CD4-positive, alpha-beta memory T cell (primary cell): ENCODE results near the gene PDE6A. TPM values are rescaled to one million over a fixed set of nuclear protein-coding genes. Genes with fewer than 3 reads are reported as not detected.

Experiments
- CTCF ChIA-PET: fragments of 350-600 bp; sonication (Branson Sonifier 250); formaldehyde crosslinking; loops from one replicate; lab custom pipeline; 2021; ENCODE audit warnings: inconsistent platforms; ENCODE audit not compliant: partially characterized antibody; lab: Charles Lee
- POLR2A ChIA-PET: fragments of 350-600 bp; sonication (Branson Sonifier 250); formaldehyde crosslinking; loops from one replicate; lab custom pipeline; 2021; ENCODE audit not compliant: partially characterized antibody; lab: Charles Lee
- DNase-seq, 5 donors: peaks; one replicate each; pipeline versions ENCODE4 v3.0.0 to v3.0.0-alpha.2; 2020 to 2022; ENCODE audit warnings: mixed read lengths in 1 of 5
- H3K27ac ChIP-seq: one replicate; pipeline ENCODE4 v1.7.0; 2013; ENCODE audit warnings: low read depth, low read length
- H3K27me3 ChIP-seq: 2 replicates; pipeline ENCODE4 v1.7.0; 2013; ENCODE audit warnings: mild to moderate bottlenecking, low read length, moderate library complexity; ENCODE audit not compliant: insufficient read depth
- H3K36me3 ChIP-seq: 2 replicates; pipeline ENCODE4 v1.7.0; 2013; ENCODE audit warnings: mild to moderate bottlenecking, low read length, moderate library complexity; ENCODE audit not compliant: insufficient read depth
- H3K4me1 ChIP-seq: 2 replicates; pipeline ENCODE4 v1.7.0; 2013; ENCODE audit warnings: mild to moderate bottlenecking, low read length, moderate library complexity; ENCODE audit not compliant: insufficient read depth
- H3K4me3 ChIP-seq, 2 donors: one replicate each; pipeline ENCODE4 v1.7.0; 2013; ENCODE audit warnings: low read length in 2 of 2, mild to moderate bottlenecking in 1 of 2
- H3K9me3 ChIP-seq, 2 donors: one replicate each; pipeline ENCODE4 v1.7.0; 2013; ENCODE audit warnings: low read length in 2 of 2, control low read depth in 1 of 2; ENCODE audit not compliant: control insufficient read depth in 1 of 2
- H3K27ac Mint-ChIP-seq, 7 donors: one replicate each; pipeline ENCODE4 v1.8.0; 2020 to 2021; ENCODE audit warnings: mixed read lengths in 7 of 7, mild to moderate bottlenecking in 6 of 7, inconsistent platforms in 3 of 7, moderate library complexity in 3 of 7
- H3K27me3 Mint-ChIP-seq, 2 donors: one replicate each; pipeline ENCODE4 v1.8.0; 2020 to 2021; ENCODE audit warnings: mixed read lengths in 2 of 2
- H3K36me3 Mint-ChIP-seq, 2 donors: one replicate each; pipeline ENCODE4 v1.8.0; 2020 to 2021; ENCODE audit warnings: mixed read lengths in 2 of 2, inconsistent platforms in 1 of 2, mild to moderate bottlenecking in 1 of 2
- H3K4me1 Mint-ChIP-seq, 4 donors: one replicate each; pipeline ENCODE4 v1.8.0; 2020 to 2021; ENCODE audit warnings: mixed read lengths in 4 of 4, mild to moderate bottlenecking in 1 of 4
- H3K4me3 Mint-ChIP-seq, 8 donors: one replicate each; pipeline ENCODE4 v1.8.0; 2020 to 2021; ENCODE audit warnings: mixed read lengths in 8 of 8, mild to moderate bottlenecking in 7 of 8, moderate library complexity in 6 of 8, inconsistent platforms in 3 of 8
- H3K9me3 Mint-ChIP-seq, 8 donors: one replicate each; pipeline ENCODE4 v1.8.0; 2020 to 2021; ENCODE audit warnings: mixed read lengths in 8 of 8, mild to moderate bottlenecking in 5 of 8, inconsistent platforms in 3 of 8, moderate library complexity in 1 of 8
- intact Hi-C: fragments of 100-400 bp; cut with micrococcal nuclease; formaldehyde crosslinking; loops from one replicate; pipeline ENCODE4 v1.15.1; 2023
- polyA plus RNA-seq, 2 donors: library from polyadenylated mRNA; unstranded; fragments of 300-500 nt; fragmentation: Illumina TruSeq; gene quantifications; one replicate each; pipeline ENCODE4 v1.2.3, GENCODE V29; 2021
- total RNA-seq, 2 experiments: library from RNA; stranded (reverse); gene quantifications; one replicate each; pipeline ENCODE4 v1.2.3, GENCODE V29; 2021

The PDE6A gene
- total and polyA plus RNA-seq, 4 experiments from 2014 or later = not detected

DNA sequence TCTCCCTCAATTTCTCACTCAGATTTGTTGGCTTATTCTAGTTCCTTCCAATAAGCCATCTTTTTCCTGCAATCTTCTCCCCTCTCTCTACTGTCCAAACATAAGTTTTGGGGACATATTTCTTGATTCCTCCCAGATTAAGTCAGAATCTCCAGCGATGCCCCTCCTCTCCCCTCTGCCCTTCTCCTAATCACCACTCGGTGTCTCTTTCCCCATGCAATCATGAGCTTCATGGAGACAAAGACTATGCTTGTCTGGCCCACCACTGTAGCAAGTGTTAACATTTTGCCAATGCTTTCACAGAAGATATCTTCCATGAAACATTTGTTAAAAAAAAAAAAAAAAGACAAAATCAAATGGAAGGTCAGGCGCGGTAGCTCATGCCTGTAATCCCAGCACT is 42.4 kb downstream of the PDE6A start:
- H3K4me3 Mint-ChIP-seq = no peak overlapping the region
- no peaks in the 10 kb centered on the region for H3K9me3 Mint-ChIP-seq
- Histone ChIP-seq H3K4me1 (no peaks in the 10 kb centered on the region), H3K4me3 (no peak overlapping the region), H3K9me3 (no peaks in the 10 kb centered on the region), H3K27me3 (no peaks in the 10 kb centered on the region), H3K27ac (no peak overlapping the region), H3K36me3 (no peaks in the 10 kb centered on the region)
- peaks cover 0 to 2% (median 0%) of the 10 kb centered on the region in 4 donors for H3K4me1 Mint-ChIP-seq
- CTCF ChIA-PET = no interaction called here
- POLR2A ChIA-PET = no interaction called here
- intact Hi-C loops = no loop called here
- H3K27ac Mint-ChIP-seq = no peak overlapping the region
- H3K27me3 Mint-ChIP-seq = peaks cover 3 to 6% of the 10 kb centered on the region in 2 donors
- H3K36me3 Mint-ChIP-seq = no peaks in the 10 kb centered on the region
- DNase-seq = no peak

DNA sequence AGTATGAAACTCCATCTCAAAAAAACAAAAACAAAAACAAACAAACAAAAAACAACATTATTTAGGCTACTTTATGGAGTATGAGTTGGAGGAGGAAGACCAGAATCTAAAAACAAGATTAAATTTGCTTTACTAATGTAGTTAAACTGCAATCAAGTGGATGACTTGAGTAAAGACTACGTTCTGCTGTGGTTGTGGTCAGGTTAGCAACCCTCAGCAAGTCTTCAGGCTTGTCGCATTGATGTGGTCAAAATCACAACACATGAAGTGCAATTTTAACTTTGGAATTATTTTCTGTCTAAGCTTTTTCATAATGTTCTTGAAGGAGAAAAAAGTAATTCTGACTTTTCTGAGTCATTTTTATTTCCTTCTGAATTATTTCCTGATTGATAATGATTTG is 43.1 kb downstream of the PDE6A start:
- H3K27ac Mint-ChIP-seq = no peak overlapping the region
- H3K4me1 ChIP-seq = no peaks in the 10 kb centered on the region
- intact Hi-C loops = no loop called here
- DNase-seq = peak in 1 of 5 donors; percentile 6
- ChIA-PET CTCF (no interaction called here), POLR2A (no interaction called here)
- H3K27me3 ChIP-seq = no peaks in the 10 kb centered on the region
- no peak overlapping the region for H3K4me3 Mint-ChIP-seq
- no peak overlapping the region for H3K27ac ChIP-seq
- H3K36me3 Mint-ChIP-seq = no peaks in the 10 kb centered on the region
- no peak overlapping the region for H3K4me3 ChIP-seq
- peaks cover 0 to 2% (median 0%) of the 10 kb centered on the region in 4 donors for H3K4me1 Mint-ChIP-seq
- no peaks in the 10 kb centered on the region for H3K9me3 Mint-ChIP-seq
- no peaks in the 10 kb centered on the region for H3K36me3 ChIP-seq
- H3K9me3 ChIP-seq = no peaks in the 10 kb centered on the region
- peaks cover 6 to 7% of the 10 kb centered on the region in 2 donors for H3K27me3 Mint-ChIP-seq

DNA sequence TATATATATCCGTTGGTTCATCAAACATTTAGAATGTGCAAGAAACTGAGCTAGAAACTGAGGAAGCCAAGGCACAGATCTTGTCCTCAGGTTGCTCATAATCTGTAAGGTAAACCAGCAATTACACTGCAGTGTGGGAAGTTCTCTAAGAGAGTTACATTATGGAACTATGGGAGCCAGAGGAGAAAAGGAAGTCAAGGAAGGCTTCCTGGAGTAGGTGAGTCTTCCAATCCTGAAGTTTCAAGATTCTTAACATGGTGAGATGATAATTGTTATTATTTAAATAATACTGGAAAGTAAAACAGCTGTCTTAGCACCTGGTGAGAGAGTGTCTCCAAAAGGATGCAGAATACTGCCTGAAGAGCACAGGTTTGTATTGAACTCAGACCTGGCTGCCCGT is 44.2 kb downstream of the PDE6A start:
- peaks cover 5 to 6% of the 10 kb centered on the region in 2 donors for H3K27me3 Mint-ChIP-seq
- intact Hi-C loops = no loop called here
- H3K4me3 Mint-ChIP-seq = no peak overlapping the region
- no peaks in the 10 kb centered on the region for H3K9me3 Mint-ChIP-seq
- Histone ChIP-seq H3K4me3 (no peak overlapping the region), H3K36me3 (no peaks in the 10 kb centered on the region), H3K9me3 (no peaks in the 10 kb centered on the region), H3K4me1 (no peaks in the 10 kb centered on the region), H3K27me3 (no peaks in the 10 kb centered on the region), H3K27ac (no peak overlapping the region)
- no peak overlapping the region for H3K27ac Mint-ChIP-seq
- POLR2A ChIA-PET = no interaction called here
- no peaks in the 10 kb centered on the region for H3K36me3 Mint-ChIP-seq
- no peak for DNase-seq
- peaks cover 0 to 2% (median 0%) of the 10 kb centered on the region in 4 donors for H3K4me1 Mint-ChIP-seq
- CTCF ChIA-PET = no interaction called here

DNA sequence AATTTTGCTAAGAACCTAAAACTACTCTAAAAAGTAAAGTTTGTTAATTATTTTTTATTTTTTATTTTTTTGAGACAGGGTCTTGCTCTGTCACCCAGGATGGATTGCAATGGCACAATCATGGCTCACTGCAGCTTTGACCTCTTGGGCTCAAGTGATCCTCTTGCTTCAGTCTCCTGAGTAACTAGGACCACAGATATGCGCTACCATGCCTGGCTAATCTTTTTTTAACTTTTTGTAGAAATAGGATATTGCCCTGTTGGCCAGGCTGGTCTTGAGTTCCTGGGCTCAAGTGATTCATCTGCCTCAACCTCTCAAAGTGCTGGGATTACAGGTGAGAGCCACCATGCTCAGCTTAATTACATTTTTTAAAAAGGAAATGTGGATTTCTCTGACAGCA is 45.8 kb downstream of the PDE6A start:
- no peak for DNase-seq
- Mint-ChIP-seq H3K4me1 (peaks cover 0 to 2% (median 0%) of the 10 kb centered on the region in 4 donors), H3K27me3 (peaks cover 3 to 6% of the 10 kb centered on the region in 2 donors), H3K4me3 (no peak overlapping the region), H3K9me3 (no peaks in the 10 kb centered on the region), H3K27ac (no peak overlapping the region), H3K36me3 (no peaks in the 10 kb centered on the region)
- ChIA-PET CTCF (no interaction called here), POLR2A (no interaction called here)
- Histone ChIP-seq H3K4me3 (no peak overlapping the region), H3K4me1 (no peaks in the 10 kb centered on the region), H3K27me3 (no peaks in the 10 kb centered on the region), H3K27ac (no peak overlapping the region), H3K9me3 (no peaks in the 10 kb centered on the region), H3K36me3 (no peaks in the 10 kb centered on the region)
- intact Hi-C loops = no loop called here

DNA sequence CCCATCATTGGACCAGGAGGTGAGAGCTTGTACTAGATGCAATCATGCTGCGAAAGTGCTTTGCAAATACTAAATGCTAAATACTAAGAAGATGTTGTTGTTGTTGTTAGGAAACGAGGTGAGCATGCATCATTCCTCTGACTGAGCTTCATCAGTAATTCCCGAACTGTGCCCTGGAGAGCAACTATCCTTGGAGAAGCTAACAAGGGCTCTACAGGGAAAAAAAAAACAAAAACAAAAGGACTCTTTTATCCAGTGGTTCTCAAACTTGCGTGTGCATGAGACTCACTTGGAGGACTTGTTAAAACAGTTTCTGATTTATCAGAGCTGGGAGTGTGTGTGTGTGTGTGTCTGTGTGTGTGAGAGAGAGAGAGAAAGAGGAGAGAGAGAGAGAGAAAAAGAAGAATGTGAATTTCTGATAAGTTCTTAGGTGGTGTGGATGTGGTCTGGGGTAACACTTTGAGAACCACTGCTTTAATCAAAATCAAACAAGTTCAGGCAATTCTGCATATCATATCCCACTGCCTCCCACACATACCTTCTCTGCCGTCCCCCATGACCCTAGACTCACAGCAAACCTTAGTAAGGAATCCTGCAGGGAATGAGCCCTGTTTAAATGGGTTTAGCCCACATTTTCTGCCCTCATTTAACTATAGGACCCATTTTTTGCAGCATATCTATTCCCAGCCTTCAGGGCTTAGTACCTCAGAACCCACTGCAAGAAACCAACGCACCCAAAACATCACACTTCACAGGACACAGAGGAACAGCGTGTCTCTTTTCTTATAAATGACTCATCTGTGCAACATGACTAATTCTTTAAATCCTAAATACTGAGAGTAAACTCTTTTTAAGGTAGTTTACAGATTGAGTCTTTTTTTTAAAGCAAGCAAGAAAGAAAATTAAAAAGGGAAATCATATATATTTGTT is 48.9 kb downstream of the PDE6A start:
- Histone ChIP-seq H3K9me3 (no peaks in the 10 kb centered on the region), H3K4me1 (no peaks in the 10 kb centered on the region), H3K4me3 (no peak overlapping the region), H3K36me3 (no peaks in the 10 kb centered on the region), H3K27me3 (no peaks in the 10 kb centered on the region), H3K27ac (no peak overlapping the region)
- no peaks in the 10 kb centered on the region for H3K9me3 Mint-ChIP-seq
- intact Hi-C loops = no loop called here
- H3K4me3 Mint-ChIP-seq = no peak overlapping the region
- no peaks in the 10 kb centered on the region for H3K36me3 Mint-ChIP-seq
- CTCF ChIA-PET = interaction anchor here (1.0 kb wide), 1 partner anchor 10 kb away, joined by 3 read pairs; no protein-coding TSS in a partner anchor
- H3K27ac Mint-ChIP-seq = peak overlapping the region in 1 of 7 donors; percentile 67
- no peaks in the 10 kb centered on the region for H3K4me1 Mint-ChIP-seq
- H3K27me3 Mint-ChIP-seq = peaks cover 3 to 6% of the 10 kb centered on the region in 2 donors
- POLR2A ChIA-PET = no interaction called here
- no peak for DNase-seq

DNA sequence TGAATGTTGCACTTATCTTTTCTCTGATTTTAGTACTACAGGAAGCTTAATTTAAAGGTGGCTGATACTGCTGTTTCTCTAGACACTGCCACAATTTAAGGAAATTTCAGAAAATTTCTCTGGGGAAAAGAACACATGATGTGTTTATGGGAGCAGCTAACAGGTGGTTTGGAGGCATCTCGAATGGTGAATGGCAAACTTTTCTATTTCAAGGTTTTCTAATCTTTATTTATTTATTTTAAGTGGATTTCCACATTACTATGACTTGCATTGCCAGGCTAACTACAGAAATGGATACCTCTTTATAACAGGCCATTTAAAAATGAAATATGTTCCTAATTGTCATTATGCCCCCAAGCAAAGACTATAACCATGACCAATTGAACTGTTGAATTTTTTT is 50.4 kb downstream of the PDE6A start:
- CTCF ChIA-PET = no interaction called here
- Histone ChIP-seq H3K4me3 (no peak overlapping the region), H3K9me3 (no peaks in the 10 kb centered on the region), H3K36me3 (no peaks in the 10 kb centered on the region), H3K27me3 (no peaks in the 10 kb centered on the region), H3K27ac (no peak overlapping the region), H3K4me1 (no peaks in the 10 kb centered on the region)
- H3K4me1 Mint-ChIP-seq = no peaks in the 10 kb centered on the region
- no peaks in the 10 kb centered on the region for H3K36me3 Mint-ChIP-seq
- no peak overlapping the region for H3K4me3 Mint-ChIP-seq
- no peak overlapping the region for H3K27ac Mint-ChIP-seq
- intact Hi-C loops = no loop called here
- DNase-seq = no peak
- H3K27me3 Mint-ChIP-seq = peaks cover 2 to 4% of the 10 kb centered on the region in 2 donors
- POLR2A ChIA-PET = no interaction called here
- no peaks in the 10 kb centered on the region for H3K9me3 Mint-ChIP-seq

DNA sequence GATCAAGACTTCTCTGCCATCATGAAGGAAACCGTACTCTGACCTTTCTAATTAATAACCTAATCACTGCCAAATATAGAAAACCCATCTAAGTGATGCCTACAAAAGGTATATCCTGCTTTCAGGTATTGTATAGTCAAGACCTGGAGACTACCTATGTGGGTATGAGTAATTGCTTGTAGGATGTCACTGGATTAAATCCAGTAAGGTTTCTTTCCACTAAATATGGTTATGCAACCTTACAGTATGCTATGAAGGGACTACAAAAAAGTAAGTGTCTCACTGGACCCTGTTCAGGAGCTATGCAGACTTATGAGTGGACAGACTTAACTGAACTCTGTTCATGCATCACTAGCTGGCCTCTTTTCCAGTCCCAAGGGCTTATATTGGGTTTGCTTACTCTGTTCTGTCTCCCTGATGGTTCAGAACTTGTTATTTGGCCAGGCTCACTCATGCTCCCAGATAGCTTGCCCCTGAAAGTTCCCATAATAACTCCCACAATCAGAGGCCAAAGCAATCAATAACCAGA is 51.1 kb downstream of the PDE6A start:
- Histone ChIP-seq H3K9me3 (no peaks in the 10 kb centered on the region), H3K27ac (no peak overlapping the region), H3K36me3 (no peaks in the 10 kb centered on the region), H3K27me3 (no peaks in the 10 kb centered on the region), H3K4me3 (no peak overlapping the region), H3K4me1 (no peaks in the 10 kb centered on the region)
- Mint-ChIP-seq H3K9me3 (no peaks in the 10 kb centered on the region), H3K4me3 (no peak overlapping the region), H3K27ac (no peak overlapping the region), H3K27me3 (peaks cover 2 to 4% of the 10 kb centered on the region in 2 donors), H3K36me3 (no peaks in the 10 kb centered on the region), H3K4me1 (no peaks in the 10 kb centered on the region)
- no peak for DNase-seq
- intact Hi-C loops = no loop called here
- CTCF ChIA-PET = no interaction called here
- POLR2A ChIA-PET = no interaction called here
